Kidney (tissue), 14 donors: ENCODE results near the gene NDEL1. TPM values are rescaled to one million over a fixed set of nuclear protein-coding genes. Genes with fewer than 3 reads are reported as not detected.

Source experiments
- DNase-seq, 5 donors: peaks; one replicate each; pipeline ENCODE4 v3.0.0-alpha.2; 2013 to 2020
- FAIRE-seq: peaks from 2 replicates; lab custom pipeline; 2012; peaks lifted over from hg19 to GRCh38; lab: Jason Lieb, UNC
- H3K27ac ChIP-seq, 2 donors: one replicate each; pipeline ENCODE4 v1.7.0; 2013; ENCODE audit warnings: low read depth in 2 of 2, low read length in 2 of 2, inconsistent platforms in 1 of 2
- H3K27me3 ChIP-seq: one replicate; pipeline ENCODE4 v1.7.1; 2013; ENCODE audit warnings: low read length, inconsistent platforms; ENCODE audit not compliant: control insufficient read depth, insufficient read depth
- H3K36me3 ChIP-seq, 3 donors: one replicate each; pipeline versions ENCODE4 v1.7.0 to v1.7.1; 2013; ENCODE audit warnings: low read length in 3 of 3, control low read depth in 1 of 3, inconsistent platforms in 1 of 3; ENCODE audit not compliant: insufficient read depth in 3 of 3, control insufficient read depth in 2 of 3
- H3K4me1 ChIP-seq, 3 donors: one replicate each; pipeline versions ENCODE4 v1.7.0 to v1.7.1; 2013; ENCODE audit warnings: low read length in 3 of 3, inconsistent platforms in 1 of 3, low read depth in 1 of 3; ENCODE audit not compliant: control insufficient read depth in 2 of 3, insufficient read depth in 2 of 3
- H3K4me3 ChIP-seq, 3 donors: one replicate each; pipeline versions ENCODE4 v1.7.0 to v1.8.1; 2013; ENCODE audit warnings: low read length in 3 of 3, control low read depth in 1 of 3, inconsistent platforms in 1 of 3
- H3K9ac ChIP-seq, 3 donors: one replicate each; pipeline versions ENCODE4 v1.7.0 to v1.7.1; 2013; ENCODE audit warnings: low read length in 3 of 3, control low read depth in 1 of 3, inconsistent platforms in 1 of 3
- H3K9me3 ChIP-seq, 3 donors: one replicate each; pipeline versions ENCODE4 v1.7.0 to v1.7.1; 2013; ENCODE audit warnings: low read length in 3 of 3, control low read depth in 1 of 3, inconsistent platforms in 1 of 3; ENCODE audit not compliant: control insufficient read depth in 2 of 3, insufficient read depth in 1 of 3
- intact Hi-C: fragments of 100-400 bp; cut with DNase I; formaldehyde crosslinking; loops from one replicate; pipeline ENCODE4 v1.11.1; 2022
- polyA plus RNA-seq: library from polyadenylated mRNA; stranded (reverse); fragments of 350-450 nt; fragmentation: Illumina TruSeq; extraction: RNeasy Lipid Tissue Mini Kit (QIAGEN cat#74804); gene quantifications from one replicate; pipeline ENCODE4 v1.2.3, GENCODE V29; 2014; ENCODE audit warnings: low read depth, low replicate concordance; ENCODE audit not compliant: insufficient read depth
- total RNA-seq: library from RNA; stranded (reverse); fragmentation: NEBNext Ultra II Directional; extraction: Animal tissue kit (Norgen Biotek cat#: 25700); gene quantifications from one replicate; pipeline ENCODE4 v1.2.1, GENCODE V29; 2021
- TF ChIP-seq, protein P1 (sequence below): IDR thresholded peaks from 3 replicates; pipeline ENCODE4 v1.5.1; 2012; ENCODE audit warnings: mild to moderate bottlenecking, moderate library complexity, borderline replicate concordance; ENCODE audit not compliant: insufficient read depth; ENCODE audit errors: extremely low read depth
- donor health status: control.
- donor health status: control.
- donor health status: control.
- donor health status: control.
- donor health status: control.
- donor health status: DM: yes; HTN: yes; CAD: no.
- donor health status: Normal renal cell carcinoma (clear cell type).

The NDEL1 gene
- total and polyA plus RNA-seq, 2 donors from 2014 or later = 17.9 to 66.1 TPM

DNA sequence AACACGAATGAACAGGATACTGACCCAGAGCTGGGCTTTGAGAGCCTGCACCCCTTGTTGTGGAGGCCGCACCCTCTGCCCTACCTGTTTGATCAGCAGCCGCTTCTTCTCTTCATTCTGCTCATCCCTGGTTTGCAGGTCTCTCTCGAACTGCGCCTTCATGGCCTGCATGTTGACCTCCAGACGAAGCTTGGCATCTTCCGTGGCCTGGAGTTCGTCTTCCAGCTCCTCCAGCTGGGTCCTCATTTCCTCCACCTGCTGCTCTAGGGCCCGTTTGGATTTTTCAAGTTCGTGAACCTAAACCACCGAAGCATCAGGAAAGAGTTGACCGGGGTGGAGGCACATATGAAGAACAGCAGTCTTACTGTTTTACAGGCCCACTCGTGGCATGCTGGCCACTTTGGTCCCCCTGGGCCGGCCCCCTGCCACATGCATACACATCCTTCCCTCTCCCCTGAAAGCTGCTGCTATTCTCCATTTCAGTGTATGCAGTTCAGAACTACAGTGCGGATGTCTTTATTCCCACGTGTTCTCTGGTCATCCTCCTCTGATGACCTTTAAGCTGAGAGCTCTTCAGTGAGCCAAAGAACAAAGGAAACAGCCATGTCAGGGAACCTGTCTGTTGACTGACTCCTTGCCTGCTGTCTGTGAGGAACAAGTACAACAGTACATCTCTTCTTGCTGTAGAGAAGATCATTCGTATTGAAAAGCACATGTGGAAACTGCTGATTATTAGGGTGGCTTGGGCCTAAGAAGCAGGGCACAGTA is 54.8 kb downstream of the NDEL1 start:
- FAIRE-seq (no peak), DNase-seq (no peak)
- Histone ChIP-seq H3K4me3 (no peak overlapping the region), H3K9me3 (no peaks in the 10 kb centered on the region), H3K36me3 (peaks cover 11 to 46% (median 34%) of the 10 kb centered on the region in 3 donors), H3K27ac (no peak overlapping the region), H3K27me3 (no peaks in the 10 kb centered on the region), H3K4me1 (no peaks in the 10 kb centered on the region), H3K9ac (no peak overlapping the region)
- TF ChIP-seq, protein P1, sequence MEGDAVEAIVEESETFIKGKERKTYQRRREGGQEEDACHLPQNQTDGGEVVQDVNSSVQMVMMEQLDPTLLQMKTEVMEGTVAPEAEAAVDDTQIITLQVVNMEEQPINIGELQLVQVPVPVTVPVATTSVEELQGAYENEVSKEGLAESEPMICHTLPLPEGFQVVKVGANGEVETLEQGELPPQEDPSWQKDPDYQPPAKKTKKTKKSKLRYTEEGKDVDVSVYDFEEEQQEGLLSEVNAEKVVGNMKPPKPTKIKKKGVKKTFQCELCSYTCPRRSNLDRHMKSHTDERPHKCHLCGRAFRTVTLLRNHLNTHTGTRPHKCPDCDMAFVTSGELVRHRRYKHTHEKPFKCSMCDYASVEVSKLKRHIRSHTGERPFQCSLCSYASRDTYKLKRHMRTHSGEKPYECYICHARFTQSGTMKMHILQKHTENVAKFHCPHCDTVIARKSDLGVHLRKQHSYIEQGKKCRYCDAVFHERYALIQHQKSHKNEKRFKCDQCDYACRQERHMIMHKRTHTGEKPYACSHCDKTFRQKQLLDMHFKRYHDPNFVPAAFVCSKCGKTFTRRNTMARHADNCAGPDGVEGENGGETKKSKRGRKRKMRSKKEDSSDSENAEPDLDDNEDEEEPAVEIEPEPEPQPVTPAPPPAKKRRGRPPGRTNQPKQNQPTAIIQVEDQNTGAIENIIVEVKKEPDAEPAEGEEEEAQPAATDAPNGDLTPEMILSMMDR = no peak
- intact Hi-C loops = no loop called here

DNA sequence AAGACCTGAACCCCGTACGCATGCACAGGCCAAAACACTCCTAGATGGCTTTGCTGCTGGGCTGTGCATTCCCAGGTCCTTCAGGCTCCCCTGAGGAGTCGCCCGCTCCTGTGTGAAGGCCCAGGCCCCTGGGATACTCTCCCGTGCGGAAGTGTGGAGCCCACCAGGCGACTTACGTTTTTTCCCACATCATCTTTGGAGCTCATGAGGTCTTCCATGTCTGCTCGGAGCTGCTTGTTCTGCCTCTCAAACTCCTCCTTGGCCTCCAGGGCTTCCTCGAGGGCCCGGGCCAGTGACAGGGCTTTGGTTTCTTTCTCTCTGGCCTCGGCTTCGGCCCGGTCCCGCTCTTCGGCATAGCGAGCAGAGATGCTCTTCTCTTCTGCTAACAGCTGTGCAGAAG is 56.4 kb downstream of the NDEL1 start:
- TF ChIP-seq, protein P1 = no peak
- Histone ChIP-seq H3K36me3 (peaks cover 8 to 37% (median 33%) of the 10 kb centered on the region in 3 donors), H3K27me3 (no peaks in the 10 kb centered on the region), H3K4me1 (no peaks in the 10 kb centered on the region), H3K4me3 (no peak overlapping the region), H3K9me3 (no peaks in the 10 kb centered on the region), H3K27ac (no peak overlapping the region), H3K9ac (no peak overlapping the region)
- no peak for DNase-seq
- no peak for FAIRE-seq
- intact Hi-C loops = no loop called here

DNA sequence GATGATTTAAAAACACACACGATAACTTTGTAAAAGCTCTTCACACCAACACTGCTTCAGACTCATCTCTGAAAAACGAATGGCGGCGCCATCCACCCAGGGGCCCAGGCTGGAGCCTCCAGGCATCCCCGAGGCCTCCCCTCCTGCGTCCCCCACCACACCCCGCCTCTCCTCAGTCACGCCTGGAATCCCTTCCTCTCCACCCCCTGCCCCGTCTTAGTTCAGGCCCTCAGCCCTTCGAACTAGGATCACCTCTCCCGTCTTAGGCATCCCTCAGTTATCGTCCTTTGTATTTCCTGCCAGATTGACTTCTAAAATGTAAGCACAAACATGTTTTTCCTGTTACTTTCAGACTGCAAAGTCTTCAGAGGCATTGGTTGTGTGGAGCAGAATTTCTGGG is 58.3 kb downstream of the NDEL1 start:
- H3K27me3 ChIP-seq = no peaks in the 10 kb centered on the region
- H3K9ac ChIP-seq = no peak overlapping the region
- H3K27ac ChIP-seq = no peak overlapping the region
- FAIRE-seq (no peak), DNase-seq (no peak)
- no peaks in the 10 kb centered on the region for H3K4me1 ChIP-seq
- TF ChIP-seq, protein P1 = no peak
- intact Hi-C loops = no loop called here
- H3K36me3 ChIP-seq = peaks cover 13 to 31% (median 27%) of the 10 kb centered on the region in 3 donors
- H3K9me3 ChIP-seq = no peaks in the 10 kb centered on the region
- no peak overlapping the region for H3K4me3 ChIP-seq
